ENCODE data around the gene FGF6. TPM values are rescaled to one million over a fixed set of nuclear protein-coding genes. Genes with fewer than 3 reads are reported as not detected.
A peak's percentile ranks its signal among the peaks of the same experiment; 100 is the strongest.

Gene FGF6
- total RNA-seq, 6 donors from 2014 or later, result not detected

DNA sequence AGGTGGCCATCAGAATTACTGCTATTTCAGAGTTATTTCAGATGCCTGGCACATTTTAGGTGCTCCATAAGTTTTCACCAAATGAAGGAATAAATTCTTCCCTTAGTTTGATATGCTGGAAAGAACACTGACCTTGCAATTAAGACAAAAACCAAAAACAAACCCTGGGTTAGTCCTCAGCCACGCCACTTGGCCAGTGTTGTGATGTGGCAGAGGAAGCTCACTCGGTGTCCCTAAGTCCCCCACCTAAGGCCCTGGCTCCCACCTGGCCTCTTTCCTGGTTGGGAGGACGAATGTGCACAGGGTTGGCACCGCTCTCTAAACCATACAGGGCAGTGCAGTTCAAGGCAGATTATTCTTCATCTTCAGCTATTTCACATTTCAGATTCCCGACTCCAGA lies 52.4 kb downstream of the FGF6 start:
- Histone ChIP-seq H3K4me1 (no peaks in the 10 kb centered on the region), H3K36me3 (no peaks in the 10 kb centered on the region), H3K4me3 (no peak overlapping the region), H3K27ac (no peak overlapping the region), H3K9me3 (no peaks in the 10 kb centered on the region), H3K27me3 (no peaks in the 10 kb centered on the region)
- 75 to 83% methylated on average over 5 of the region's 5 CpGs for WGBS, 2 donors
- no peak for TF ChIP-seq POLR2AphosphoS5 (IDR thresholded peaks at IDR 0.05)
- TF ChIP-seq POLR2A (IDR thresholded peaks at IDR 0.05), result no peak
- TF ChIP-seq EP300 (IDR thresholded peaks at IDR 0.05), result no peak
- TF ChIP-seq, protein P1, sequence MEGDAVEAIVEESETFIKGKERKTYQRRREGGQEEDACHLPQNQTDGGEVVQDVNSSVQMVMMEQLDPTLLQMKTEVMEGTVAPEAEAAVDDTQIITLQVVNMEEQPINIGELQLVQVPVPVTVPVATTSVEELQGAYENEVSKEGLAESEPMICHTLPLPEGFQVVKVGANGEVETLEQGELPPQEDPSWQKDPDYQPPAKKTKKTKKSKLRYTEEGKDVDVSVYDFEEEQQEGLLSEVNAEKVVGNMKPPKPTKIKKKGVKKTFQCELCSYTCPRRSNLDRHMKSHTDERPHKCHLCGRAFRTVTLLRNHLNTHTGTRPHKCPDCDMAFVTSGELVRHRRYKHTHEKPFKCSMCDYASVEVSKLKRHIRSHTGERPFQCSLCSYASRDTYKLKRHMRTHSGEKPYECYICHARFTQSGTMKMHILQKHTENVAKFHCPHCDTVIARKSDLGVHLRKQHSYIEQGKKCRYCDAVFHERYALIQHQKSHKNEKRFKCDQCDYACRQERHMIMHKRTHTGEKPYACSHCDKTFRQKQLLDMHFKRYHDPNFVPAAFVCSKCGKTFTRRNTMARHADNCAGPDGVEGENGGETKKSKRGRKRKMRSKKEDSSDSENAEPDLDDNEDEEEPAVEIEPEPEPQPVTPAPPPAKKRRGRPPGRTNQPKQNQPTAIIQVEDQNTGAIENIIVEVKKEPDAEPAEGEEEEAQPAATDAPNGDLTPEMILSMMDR (IDR thresholded peaks at IDR 0.05), result no peak
- DNase-seq, result no peak
- ATAC-seq (ENCODE audit: low FRiP score in 2 of 2), result no peak

DNA sequence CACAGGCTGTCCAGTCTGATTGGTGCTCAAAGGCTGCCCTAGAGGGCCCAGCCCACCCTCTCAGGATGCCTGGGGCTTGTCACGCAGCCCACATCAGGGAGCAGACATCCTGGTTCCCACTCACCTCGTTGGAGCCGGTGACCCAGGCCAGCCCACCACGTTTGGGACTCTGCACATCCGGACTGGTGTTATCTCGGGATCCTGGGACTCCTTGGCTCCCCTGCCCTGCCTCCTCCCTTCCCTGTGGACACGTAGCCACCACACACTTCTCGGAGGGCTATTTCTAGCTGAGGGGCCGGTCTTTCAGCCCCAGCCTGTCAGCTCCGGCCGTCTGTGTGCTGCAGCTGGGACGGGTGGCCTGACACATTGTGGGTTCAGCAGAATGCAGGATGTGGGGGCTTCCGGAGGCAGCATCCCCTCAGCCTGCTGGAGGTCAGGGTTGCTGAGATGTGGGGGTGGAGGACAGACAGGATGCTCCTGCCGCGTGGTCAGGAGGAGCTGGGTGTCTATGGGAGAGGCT lies 53.3 kb downstream of the FGF6 start:
- no peak for ATAC-seq (ENCODE audit: low FRiP score in 2 of 2)
- DNase-seq, result peak in 1 of 2 donors; percentile 47

DNA sequence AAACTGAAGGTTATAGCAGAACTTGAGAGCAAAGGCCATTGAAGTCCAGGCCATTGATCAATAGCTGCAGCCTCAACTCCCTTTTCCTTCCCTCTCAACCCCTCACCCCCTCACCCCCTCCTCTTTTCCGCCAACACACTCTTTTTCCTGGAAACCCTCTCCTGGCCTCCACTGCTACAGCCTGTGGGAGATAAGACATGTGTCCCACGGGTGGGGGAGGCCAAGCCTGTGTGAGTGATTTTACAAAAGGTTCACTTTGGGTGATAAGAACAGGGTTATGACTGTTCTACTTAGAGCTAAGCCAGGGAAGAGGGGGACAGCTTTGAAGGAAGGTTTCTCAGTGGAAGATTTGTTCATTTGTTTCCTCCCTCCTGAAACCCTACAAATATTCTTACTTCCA lies 57.0 kb downstream of the FGF6 start:
- Histone ChIP-seq H3K27ac (no peak overlapping the region), H3K4me3 (no peak overlapping the region), H3K36me3 (no peaks in the 10 kb centered on the region), H3K27me3 (no peaks in the 10 kb centered on the region), H3K9me3 (no peaks in the 10 kb centered on the region), H3K4me1 (no peaks in the 10 kb centered on the region)
- ATAC-seq (ENCODE audit: low FRiP score in 2 of 2) (no peak), DNase-seq (no peak)
- 46 to 50% methylated on average over 2 of the region's 2 CpGs for WGBS, 2 donors
- no peak for TF ChIP-seq POLR2A (IDR thresholded peaks at IDR 0.05)
- no peak for TF ChIP-seq EP300 (IDR thresholded peaks at IDR 0.05)
- TF ChIP-seq, protein P1 (IDR thresholded peaks at IDR 0.05), result no peak
- TF ChIP-seq POLR2AphosphoS5 (IDR thresholded peaks at IDR 0.05), result no peak

More for the DNA sequence above, 53.3 kb downstream of the FGF6 start:
- Histone ChIP-seq H3K4me1 (no peaks in the 10 kb centered on the region), H3K27me3 (no peaks in the 10 kb centered on the region), H3K4me3 (no peak overlapping the region), H3K9me3 (no peaks in the 10 kb centered on the region), H3K36me3 (no peaks in the 10 kb centered on the region), H3K27ac (no peak overlapping the region)
- 27 to 34% methylated on average over 2 to 14 of the region's 15 CpGs for WGBS, 2 donors
- TF ChIP-seq, protein P1 (IDR thresholded peaks at IDR 0.05), result no peak

DNA sequence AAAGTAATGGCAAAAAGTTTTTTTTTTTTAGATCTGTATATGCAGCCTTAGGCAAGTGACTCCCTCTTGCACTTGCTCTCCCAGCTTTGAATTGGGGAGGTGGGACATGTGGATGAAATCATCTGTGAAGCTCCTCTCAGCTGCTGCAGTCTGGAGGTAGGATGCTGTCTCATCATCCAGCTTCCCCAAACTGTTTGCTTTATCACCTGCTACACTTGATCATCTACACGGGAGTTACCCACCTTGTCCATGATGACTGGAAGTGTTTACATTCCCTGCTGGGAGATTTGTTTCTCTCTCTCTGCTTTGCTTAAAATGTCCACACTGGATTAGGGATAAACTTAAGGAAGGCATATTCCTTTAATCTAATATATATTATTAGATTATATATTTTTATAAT lies 57.6 kb downstream of the FGF6 start:
- Histone ChIP-seq H3K27ac (no peak overlapping the region), H3K27me3 (no peaks in the 10 kb centered on the region), H3K36me3 (no peaks in the 10 kb centered on the region), H3K9me3 (no peaks in the 10 kb centered on the region), H3K4me1 (no peaks in the 10 kb centered on the region), H3K4me3 (no peak overlapping the region)
- DNase-seq (no peak), ATAC-seq (ENCODE audit: low FRiP score in 2 of 2) (no peak)
- 25 to 72% methylated on average over 1 of the region's 1 CpG for WGBS, 2 donors
- TF ChIP-seq POLR2AphosphoS5 (IDR thresholded peaks at IDR 0.05) (no peak), POLR2A (IDR thresholded peaks at IDR 0.05) (no peak), EP300 (IDR thresholded peaks at IDR 0.05) (no peak)
- TF ChIP-seq, protein P1 (IDR thresholded peaks at IDR 0.05), result no peak

DNA sequence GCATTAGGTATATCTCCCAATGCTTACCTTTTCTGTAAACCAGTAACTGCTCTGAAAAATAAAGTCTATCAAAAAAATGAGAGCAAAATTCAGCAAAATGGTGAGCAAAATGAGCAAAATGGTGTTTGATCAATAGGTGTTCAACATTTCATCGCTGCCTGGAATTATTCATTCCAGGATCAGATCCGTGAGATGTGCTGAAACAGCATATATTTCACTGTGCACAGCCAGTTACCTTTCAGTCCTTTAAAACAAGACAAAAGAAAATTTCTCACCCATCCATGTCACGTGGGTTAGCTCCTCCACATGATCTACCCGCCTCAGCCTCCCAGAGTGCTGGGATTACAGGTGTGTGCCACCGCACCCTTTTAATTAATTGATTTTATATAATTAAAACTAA lies 58.0 kb downstream of the FGF6 start:
- WGBS, 2 donors, result 87 to 96% methylated on average over 5 of the region's 5 CpGs
- no peak overlapping the region for H3K27ac ChIP-seq
- TF ChIP-seq, protein P1 (IDR thresholded peaks at IDR 0.05), result no peak
- TF ChIP-seq POLR2AphosphoS5 (IDR thresholded peaks at IDR 0.05) (no peak), EP300 (IDR thresholded peaks at IDR 0.05) (no peak), POLR2A (IDR thresholded peaks at IDR 0.05) (no peak)
- no peak overlapping the region for H3K4me3 ChIP-seq
- ATAC-seq (ENCODE audit: low FRiP score in 2 of 2), result no peak
- DNase-seq, result no peak
- H3K9me3 ChIP-seq, result no peaks in the 10 kb centered on the region
- no peaks in the 10 kb centered on the region for H3K4me1 ChIP-seq
- no peaks in the 10 kb centered on the region for H3K27me3 ChIP-seq
- no peaks in the 10 kb centered on the region for H3K36me3 ChIP-seq
